HepG2 (cell line): ENCODE results near the gene MAPKAPK3. TPM values are rescaled to one million over a fixed set of nuclear protein-coding genes. Genes with fewer than 3 reads are reported as not detected.

Experiments used
- ARHGAP35 ChIP-seq: sonication (generic); formaldehyde crosslinking; IDR thresholded peaks from 2 replicates; pipeline ENCODE4 v1.9.0; 2022; ENCODE audit warnings: mild to moderate bottlenecking, inconsistent platforms, moderate library complexity, missing genetic modification reagents, borderline replicate concordance
- CREB1 ChIP-seq, 2 experiments: fragments of 450-650 bp in 1 of 2; IDR thresholded peaks; 2 replicates each; pipeline ENCODE4 v1.6.1; 2016 to 2017; ENCODE audit warnings: control low read depth in 1 of 2, mild to moderate bottlenecking in 1 of 2, missing compliant biosample characterization in 1 of 2, missing genetic modification characterization in 1 of 2
- ERF ChIP-seq: IDR thresholded peaks from 2 replicates; pipeline ENCODE4 v1.6.1; 2018; ENCODE audit warnings: missing biosample characterization, missing genetic modification reagents
- HHEX ChIP-seq: IDR thresholded peaks from 2 replicates; pipeline ENCODE4 v1.6.1; 2016; ENCODE audit warnings: control low read depth
- KAT2B ChIP-seq: fragments of 150-350 bp; IDR thresholded peaks from 2 replicates; pipeline ENCODE4 v1.6.1; 2014; ENCODE audit warnings: low read depth, low read length, borderline replicate concordance
- MAX ChIP-seq: IDR thresholded peaks from 2 replicates; pipeline ENCODE4 v1.6.1; 2012; ENCODE audit warnings: inconsistent platforms
- SIN3A ChIP-seq: IDR thresholded peaks from 2 replicates; pipeline ENCODE4 v1.6.1; 2011; ENCODE audit warnings: low read depth, mild to moderate bottlenecking, control low read depth, low read length, borderline replicate concordance
- U2AF2 ChIP-seq: fragments of 200-400 bp; formaldehyde crosslinking; IDR thresholded peaks from 2 replicates; pipeline ENCODE4 v1.6.1; 2017; ENCODE audit warnings: low read depth, mild to moderate bottlenecking, low read length
- ZNF7 ChIP-seq: IDR thresholded peaks from 2 replicates; pipeline ENCODE4 v1.6.1; 2016; ENCODE audit warnings: missing biosample characterization, missing genetic modification reagents
- ZNF720 ChIP-seq: sonication (generic); formaldehyde crosslinking; IDR thresholded peaks from 2 replicates; pipeline ENCODE4 v1.4.0; 2020; ENCODE audit warnings: missing genetic modification reagents
- ZNF782 ChIP-seq: sonication (generic); formaldehyde crosslinking; IDR thresholded peaks from 2 replicates; pipeline ENCODE4 v1.4.0; 2020; ENCODE audit warnings: missing genetic modification reagents, mild to moderate bottlenecking, borderline replicate concordance
- ZNF839 ChIP-seq: sonication (generic); formaldehyde crosslinking; IDR thresholded peaks from 2 replicates; pipeline ENCODE4 v1.4.0; 2020; ENCODE audit warnings: missing genetic modification reagents, mild to moderate bottlenecking, borderline replicate concordance
- polyA plus RNA-seq, 8 experiments: library from polyadenylated mRNA; depleted of rRNA in 3 of 8; stranded (reverse) in 7 of 8; unstranded in 1 of 8; fragments of >200 nt; fragmentation: Illumina TruSeq in 4 of 8; extraction: Trizol in 4 of 8; gene quantifications; 2 replicates each; pipeline versions ENCODE4 v1.2.1 to v1.2.3, GENCODE V29; 2011 to 2016; ENCODE audit warnings: low read depth in 4 of 8, missing spikeins in 1 of 8, mixed read lengths in 1 of 8; ENCODE audit not compliant: insufficient read depth in 1 of 8
- total RNA-seq, 5 experiments: library from RNA; depleted of rRNA; stranded (reverse); fragments of >200 nt; fragmentation: Illumina TruSeq; extraction: Trizol; gene quantifications; 2 replicates each; pipeline ENCODE4 v1.2.3, GENCODE V29; 2016; ENCODE audit warnings: low read depth in 1 of 5
- TF ChIP-seq, protein P1 (sequence below): sonication (generic); formaldehyde crosslinking; IDR thresholded peaks from 2 replicates; pipeline ENCODE4 v1.4.0; 2020; ENCODE audit warnings: missing genetic modification reagents
- TF ChIP-seq, protein P2 (sequence below): sonication (generic); formaldehyde crosslinking; IDR thresholded peaks from 2 replicates; pipeline ENCODE4 v1.9.0; 2021; ENCODE audit warnings: missing genetic modification reagents, borderline replicate concordance
- TF ChIP-seq, protein P3 (sequence below): sonication (generic); formaldehyde crosslinking; IDR thresholded peaks from 2 replicates; pipeline ENCODE4 v1.4.0; 2020; ENCODE audit warnings: missing genetic modification reagents, low read depth, mild to moderate bottlenecking, borderline replicate concordance
- TF ChIP-seq, protein P4 (sequence below): sonication (generic); formaldehyde crosslinking; IDR thresholded peaks from 2 replicates; pipeline ENCODE4 v1.9.0; 2021; ENCODE audit warnings: missing genetic modification reagents, mild to moderate bottlenecking, borderline replicate concordance
- TF ChIP-seq, protein P5 (sequence below): sonication (generic); formaldehyde crosslinking; IDR thresholded peaks from 2 replicates; pipeline ENCODE4 v1.5.0; 2020; ENCODE audit warnings: missing genetic modification reagents, mild to moderate bottlenecking, borderline replicate concordance

MAPKAPK3 gene
- total and polyA plus RNA-seq, 2 of the 13 experiments (the other 11 are each of a cell fraction or from before 2014, with no cell fraction given) = 39.9 to 41.2 TPM

DNA sequence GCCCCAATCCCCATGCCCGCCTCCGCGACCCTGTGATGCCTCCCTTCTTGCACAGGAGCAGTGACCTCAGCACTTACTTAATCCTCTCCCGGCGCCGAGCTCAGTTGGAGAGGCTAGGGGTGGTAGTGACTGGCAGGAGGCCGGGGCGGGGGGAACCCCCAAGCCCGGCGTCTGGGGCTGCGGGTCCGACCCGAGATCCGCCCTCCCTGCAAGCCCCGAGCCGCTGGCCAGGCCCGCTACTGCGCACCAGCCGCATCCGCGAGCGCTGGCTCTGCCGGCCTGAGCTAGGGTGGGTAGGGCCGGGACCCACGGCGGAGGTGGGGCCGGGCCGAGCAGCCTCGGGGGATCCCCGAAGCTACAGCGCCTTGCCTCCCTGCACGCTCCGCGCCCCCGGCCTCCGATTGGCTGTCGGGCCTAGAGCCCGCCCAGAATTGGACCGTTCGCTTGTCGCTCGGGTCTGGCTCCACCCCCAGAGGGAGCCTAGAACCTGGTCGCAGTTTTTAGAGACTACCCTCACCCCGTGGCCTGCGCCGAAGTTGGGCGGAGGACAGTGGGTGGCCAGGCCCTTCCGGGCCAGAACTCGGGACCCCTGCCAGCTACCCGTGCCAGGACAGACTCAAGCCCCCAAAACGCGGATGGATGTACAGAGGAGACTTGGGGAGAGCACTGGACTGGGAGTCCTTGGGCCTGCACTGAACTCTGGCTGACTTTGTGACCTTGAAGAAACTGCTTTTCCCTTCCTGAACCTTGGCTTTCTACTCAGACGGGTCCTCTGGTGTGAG lies 49.4 kb upstream of the MAPKAPK3 start, which contains the start of gene C3orf18 (continued):
- TF ChIP-seq ARHGAP35 (CRISPR knock-in tag) = no peak
- TF ChIP-seq HHEX (CRISPR knock-in tag) = no peak
- TF ChIP-seq KAT2B = no peak
- no peak for TF ChIP-seq U2AF2
- no peak for TF ChIP-seq ERF
- TF ChIP-seq, protein P1, sequence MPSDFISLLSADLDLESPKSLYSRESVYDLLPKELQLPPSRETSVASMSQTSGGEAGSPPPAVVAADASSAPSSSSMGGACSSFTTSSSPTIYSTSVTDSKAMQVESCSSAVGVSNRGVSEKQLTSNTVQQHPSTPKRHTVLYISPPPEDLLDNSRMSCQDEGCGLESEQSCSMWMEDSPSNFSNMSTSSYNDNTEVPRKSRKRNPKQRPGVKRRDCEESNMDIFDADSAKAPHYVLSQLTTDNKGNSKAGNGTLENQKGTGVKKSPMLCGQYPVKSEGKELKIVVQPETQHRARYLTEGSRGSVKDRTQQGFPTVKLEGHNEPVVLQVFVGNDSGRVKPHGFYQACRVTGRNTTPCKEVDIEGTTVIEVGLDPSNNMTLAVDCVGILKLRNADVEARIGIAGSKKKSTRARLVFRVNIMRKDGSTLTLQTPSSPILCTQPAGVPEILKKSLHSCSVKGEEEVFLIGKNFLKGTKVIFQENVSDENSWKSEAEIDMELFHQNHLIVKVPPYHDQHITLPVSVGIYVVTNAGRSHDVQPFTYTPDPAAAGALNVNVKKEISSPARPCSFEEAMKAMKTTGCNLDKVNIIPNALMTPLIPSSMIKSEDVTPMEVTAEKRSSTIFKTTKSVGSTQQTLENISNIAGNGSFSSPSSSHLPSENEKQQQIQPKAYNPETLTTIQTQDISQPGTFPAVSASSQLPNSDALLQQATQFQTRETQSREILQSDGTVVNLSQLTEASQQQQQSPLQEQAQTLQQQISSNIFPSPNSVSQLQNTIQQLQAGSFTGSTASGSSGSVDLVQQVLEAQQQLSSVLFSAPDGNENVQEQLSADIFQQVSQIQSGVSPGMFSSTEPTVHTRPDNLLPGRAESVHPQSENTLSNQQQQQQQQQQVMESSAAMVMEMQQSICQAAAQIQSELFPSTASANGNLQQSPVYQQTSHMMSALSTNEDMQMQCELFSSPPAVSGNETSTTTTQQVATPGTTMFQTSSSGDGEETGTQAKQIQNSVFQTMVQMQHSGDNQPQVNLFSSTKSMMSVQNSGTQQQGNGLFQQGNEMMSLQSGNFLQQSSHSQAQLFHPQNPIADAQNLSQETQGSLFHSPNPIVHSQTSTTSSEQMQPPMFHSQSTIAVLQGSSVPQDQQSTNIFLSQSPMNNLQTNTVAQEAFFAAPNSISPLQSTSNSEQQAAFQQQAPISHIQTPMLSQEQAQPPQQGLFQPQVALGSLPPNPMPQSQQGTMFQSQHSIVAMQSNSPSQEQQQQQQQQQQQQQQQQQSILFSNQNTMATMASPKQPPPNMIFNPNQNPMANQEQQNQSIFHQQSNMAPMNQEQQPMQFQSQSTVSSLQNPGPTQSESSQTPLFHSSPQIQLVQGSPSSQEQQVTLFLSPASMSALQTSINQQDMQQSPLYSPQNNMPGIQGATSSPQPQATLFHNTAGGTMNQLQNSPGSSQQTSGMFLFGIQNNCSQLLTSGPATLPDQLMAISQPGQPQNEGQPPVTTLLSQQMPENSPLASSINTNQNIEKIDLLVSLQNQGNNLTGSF (CRISPR knock-in tag) = no peak
- no peak for TF ChIP-seq ZNF720
- TF ChIP-seq, protein P2, sequence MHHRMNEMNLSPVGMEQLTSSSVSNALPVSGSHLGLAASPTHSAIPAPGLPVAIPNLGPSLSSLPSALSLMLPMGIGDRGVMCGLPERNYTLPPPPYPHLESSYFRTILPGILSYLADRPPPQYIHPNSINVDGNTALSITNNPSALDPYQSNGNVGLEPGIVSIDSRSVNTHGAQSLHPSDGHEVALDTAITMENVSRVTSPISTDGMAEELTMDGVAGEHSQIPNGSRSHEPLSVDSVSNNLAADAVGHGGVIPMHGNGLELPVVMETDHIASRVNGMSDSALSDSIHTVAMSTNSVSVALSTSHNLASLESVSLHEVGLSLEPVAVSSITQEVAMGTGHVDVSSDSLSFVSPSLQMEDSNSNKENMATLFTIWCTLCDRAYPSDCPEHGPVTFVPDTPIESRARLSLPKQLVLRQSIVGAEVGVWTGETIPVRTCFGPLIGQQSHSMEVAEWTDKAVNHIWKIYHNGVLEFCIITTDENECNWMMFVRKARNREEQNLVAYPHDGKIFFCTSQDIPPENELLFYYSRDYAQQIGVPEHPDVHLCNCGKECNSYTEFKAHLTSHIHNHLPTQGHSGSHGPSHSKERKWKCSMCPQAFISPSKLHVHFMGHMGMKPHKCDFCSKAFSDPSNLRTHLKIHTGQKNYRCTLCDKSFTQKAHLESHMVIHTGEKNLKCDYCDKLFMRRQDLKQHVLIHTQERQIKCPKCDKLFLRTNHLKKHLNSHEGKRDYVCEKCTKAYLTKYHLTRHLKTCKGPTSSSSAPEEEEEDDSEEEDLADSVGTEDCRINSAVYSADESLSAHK (CRISPR knock-in tag) = no peak
- TF ChIP-seq ZNF782 (CRISPR knock-in tag) = no peak
- no peak for TF ChIP-seq ZNF7 (CRISPR knock-in tag)
- peak; percentile 15; the same call in 1 of the 2 replicates for TF ChIP-seq CREB1 (IDR thresholded peaks at IDR 0.05)
- no peak for TF ChIP-seq CREB1 (CRISPR knock-in tag; IDR thresholded peaks at IDR 0.05)
- no peak for TF ChIP-seq SIN3A
- TF ChIP-seq, protein P3, sequence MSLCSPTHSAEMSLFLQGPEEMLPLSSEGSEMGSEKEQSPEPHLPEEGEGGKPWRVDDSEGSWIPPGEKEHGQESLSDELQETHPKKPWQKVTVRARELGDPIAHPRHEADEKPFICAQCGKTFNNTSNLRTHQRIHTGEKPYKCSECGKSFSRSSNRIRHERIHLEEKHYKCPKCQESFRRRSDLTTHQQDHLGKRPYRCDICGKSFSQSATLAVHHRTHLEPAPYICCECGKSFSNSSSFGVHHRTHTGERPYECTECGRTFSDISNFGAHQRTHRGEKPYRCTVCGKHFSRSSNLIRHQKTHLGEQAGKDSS (CRISPR knock-in tag) = peak; percentile 100
- TF ChIP-seq, protein P4, sequence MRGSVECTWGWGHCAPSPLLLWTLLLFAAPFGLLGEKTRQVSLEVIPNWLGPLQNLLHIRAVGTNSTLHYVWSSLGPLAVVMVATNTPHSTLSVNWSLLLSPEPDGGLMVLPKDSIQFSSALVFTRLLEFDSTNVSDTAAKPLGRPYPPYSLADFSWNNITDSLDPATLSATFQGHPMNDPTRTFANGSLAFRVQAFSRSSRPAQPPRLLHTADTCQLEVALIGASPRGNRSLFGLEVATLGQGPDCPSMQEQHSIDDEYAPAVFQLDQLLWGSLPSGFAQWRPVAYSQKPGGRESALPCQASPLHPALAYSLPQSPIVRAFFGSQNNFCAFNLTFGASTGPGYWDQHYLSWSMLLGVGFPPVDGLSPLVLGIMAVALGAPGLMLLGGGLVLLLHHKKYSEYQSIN (CRISPR knock-in tag) = no peak
- TF ChIP-seq MAX = 0 out of 2 replicates have a peak, but pooled peaks have one; percentile 24
- TF ChIP-seq ZNF839 = no peak
- TF ChIP-seq, protein P5, sequence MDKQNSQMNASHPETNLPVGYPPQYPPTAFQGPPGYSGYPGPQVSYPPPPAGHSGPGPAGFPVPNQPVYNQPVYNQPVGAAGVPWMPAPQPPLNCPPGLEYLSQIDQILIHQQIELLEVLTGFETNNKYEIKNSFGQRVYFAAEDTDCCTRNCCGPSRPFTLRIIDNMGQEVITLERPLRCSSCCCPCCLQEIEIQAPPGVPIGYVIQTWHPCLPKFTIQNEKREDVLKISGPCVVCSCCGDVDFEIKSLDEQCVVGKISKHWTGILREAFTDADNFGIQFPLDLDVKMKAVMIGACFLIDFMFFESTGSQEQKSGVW (CRISPR knock-in tag) = no peak
